Type B pancreatic cell (in vitro differentiated cells): ENCODE measurements around the gene GPX5. TPM values are rescaled to one million over a fixed set of nuclear protein-coding genes. Genes with fewer than 3 reads are reported as not detected.

Experiments used
- DNase-seq: peaks from one replicate; pipeline ENCODE4 v3.0.0; 2021; ENCODE audit warnings: mixed read lengths; ENCODE audit not compliant: unreplicated experiment; ENCODE audit errors: extremely low spot score
- H3K27ac Mint-ChIP-seq: 2 replicates; pipeline ENCODE4 v1.8.0; 2021; ENCODE audit warnings: mild to moderate bottlenecking, mixed read lengths
- H3K27me3 Mint-ChIP-seq: 2 replicates; pipeline ENCODE4 v1.8.0; 2021; ENCODE audit warnings: mixed read lengths
- H3K36me3 Mint-ChIP-seq: 2 replicates; pipeline ENCODE4 v1.8.0; 2021; ENCODE audit warnings: mixed read lengths
- H3K4me1 Mint-ChIP-seq: one replicate; pipeline ENCODE4 v1.8.0; 2021; ENCODE audit warnings: mixed read lengths; ENCODE audit not compliant: unreplicated experiment
- H3K4me3 Mint-ChIP-seq: 2 replicates; pipeline ENCODE4 v1.8.0; 2021; ENCODE audit warnings: mild to moderate bottlenecking, mixed read lengths
- H3K9me3 Mint-ChIP-seq: 2 replicates; pipeline ENCODE4 v1.8.0; 2021; ENCODE audit warnings: mixed read lengths
- CTCF ChIP-seq: fragments of 200-600 bp; sonication (generic); conservative IDR thresholded peaks from 2 replicates; pipeline ENCODE4 v1.5.0; 2021; ENCODE audit warnings: antibody characterized with exemption, mild to moderate bottlenecking
- total RNA-seq: library from RNA; stranded (reverse); gene quantifications from 2 replicates; pipeline ENCODE4 v1.2.1, GENCODE V29; 2021; ENCODE audit warnings: low replicate concordance

GPX5 gene
- total RNA-seq, 1 donor from 2014 or later = not detected

GRCh38 chr6:28522594-28523240, 3.0 kb upstream of the GPX5 start:
- Mint-ChIP-seq H3K27ac (no peak overlapping the region), H3K27me3 (peaks cover 26% of the 10 kb centered on the region), H3K9me3 (no peaks in the 10 kb centered on the region), H3K4me1 (peaks cover 6% of the 10 kb centered on the region), H3K4me3 (no peak overlapping the region), H3K36me3 (no peaks in the 10 kb centered on the region)
- no peak for TF ChIP-seq CTCF
- no peak for DNase-seq

GRCh38 chr6:28523241-28523622, 2.4 kb upstream of the GPX5 start:
- Mint-ChIP-seq H3K9me3 (no peaks in the 10 kb centered on the region), H3K27me3 (peaks cover 29% of the 10 kb centered on the region), H3K36me3 (no peaks in the 10 kb centered on the region), H3K4me3 (no peak overlapping the region), H3K27ac (no peak overlapping the region), H3K4me1 (peaks cover 6% of the 10 kb centered on the region)
- no peak for DNase-seq
- TF ChIP-seq CTCF = no peak

- Mint-ChIP-seq H3K27me3 (peaks cover 23% of the 10 kb centered on the region), H3K4me1 (peaks cover 4% of the 10 kb centered on the region), H3K36me3 (no peaks in the 10 kb centered on the region), H3K4me3 (peak overlapping the region; percentile 42), H3K27ac (peak overlapping the region; percentile 19), H3K9me3 (no peaks in the 10 kb centered on the region)
- TF ChIP-seq CTCF = no peak
- no peak for DNase-seq
These were observed 5.1 kb downstream of the GPX5 start for GRCh38 chr6:28530777-28531176.

GRCh38 chr6:28531479-28532128, 5.9 kb downstream of the GPX5 start:
- TF ChIP-seq CTCF = no peak
- Mint-ChIP-seq H3K27ac (no peak overlapping the region), H3K9me3 (no peaks in the 10 kb centered on the region), H3K4me1 (peaks cover 9% of the 10 kb centered on the region), H3K27me3 (peaks cover 19% of the 10 kb centered on the region), H3K36me3 (no peaks in the 10 kb centered on the region), H3K4me3 (no peak overlapping the region)
- no peak for DNase-seq

GRCh38 chr6:28534306-28534705, 8.6 kb downstream of the GPX5 start:
- Mint-ChIP-seq H3K27ac (no peak overlapping the region), H3K9me3 (no peaks in the 10 kb centered on the region), H3K36me3 (no peaks in the 10 kb centered on the region), H3K4me1 (peaks cover 25% of the 10 kb centered on the region), H3K27me3 (peaks cover 16% of the 10 kb centered on the region), H3K4me3 (no peak overlapping the region)
- no peak for DNase-seq
- TF ChIP-seq CTCF = no peak
